ENCODE results near the gene PPIP5K2. TPM values are rescaled to one million over a fixed set of nuclear protein-coding genes. Genes with fewer than 3 reads are reported as not detected.

Gene PPIP5K2
- total and polyA plus RNA-seq, 9 donors = 23.8 to 45.3 (median 37.5) TPM

DNA sequence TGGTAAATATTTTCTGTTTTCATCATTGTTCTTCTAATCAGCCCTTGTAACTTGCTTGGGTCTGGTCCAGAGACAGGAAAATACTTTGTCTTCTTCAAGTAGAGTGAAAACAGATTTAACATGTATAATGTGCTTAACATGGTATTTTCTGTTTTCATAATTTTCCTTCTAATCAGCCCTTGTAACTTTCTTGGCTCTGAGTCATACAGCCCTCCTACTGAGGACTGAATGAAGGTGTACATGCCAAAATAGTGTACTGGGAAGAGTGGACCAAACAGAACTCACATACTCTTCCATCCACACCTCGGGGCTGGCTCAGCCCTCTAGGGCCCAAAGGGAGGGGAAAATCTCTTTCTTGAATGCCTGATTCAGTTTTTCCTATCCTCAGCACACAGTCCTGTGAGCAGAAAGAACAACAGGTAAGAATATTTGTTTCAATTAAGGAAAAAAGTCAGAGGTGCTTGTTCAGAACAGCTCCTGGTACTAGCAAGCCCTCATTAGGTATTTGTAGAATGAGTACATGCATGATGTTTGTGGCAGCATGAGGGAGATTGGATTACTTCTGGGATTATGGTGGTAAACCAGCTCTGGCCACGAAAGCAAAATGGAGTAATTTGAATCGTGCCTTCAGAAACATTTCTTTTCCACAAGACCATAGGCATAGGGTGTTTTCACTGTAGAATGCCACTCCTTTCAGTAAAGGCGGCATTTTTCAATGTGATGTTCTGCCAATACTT lies 114.3 kb downstream of the PPIP5K2 start:
- no peak overlapping the region for H3K27ac ChIP-seq (ENCODE audit: low read length)
- H3K4me3 ChIP-seq (ENCODE audit: low read length) = no peak overlapping the region
- H3K4me1 ChIP-seq (ENCODE audit: control insufficient read depth, insufficient read depth, low read length) = peaks cover 4% of the 10 kb centered on the region
- no peaks in the 10 kb centered on the region for H3K27me3 ChIP-seq (ENCODE audit: control insufficient read depth, insufficient read depth, low read length)
- H3K36me3 ChIP-seq (ENCODE audit: control insufficient read depth, insufficient read depth, low read length) = no peaks in the 10 kb centered on the region
- no peaks in the 10 kb centered on the region for H3K9me3 ChIP-seq (replicated peaks; ENCODE audit: control insufficient read depth, low read depth, low read length)
- WGBS (ENCODE audit: insufficient coverage) = no CpG with 5 or more reads among the region's 4 CpGs
- DNase-seq = peak; percentile 10

DNA sequence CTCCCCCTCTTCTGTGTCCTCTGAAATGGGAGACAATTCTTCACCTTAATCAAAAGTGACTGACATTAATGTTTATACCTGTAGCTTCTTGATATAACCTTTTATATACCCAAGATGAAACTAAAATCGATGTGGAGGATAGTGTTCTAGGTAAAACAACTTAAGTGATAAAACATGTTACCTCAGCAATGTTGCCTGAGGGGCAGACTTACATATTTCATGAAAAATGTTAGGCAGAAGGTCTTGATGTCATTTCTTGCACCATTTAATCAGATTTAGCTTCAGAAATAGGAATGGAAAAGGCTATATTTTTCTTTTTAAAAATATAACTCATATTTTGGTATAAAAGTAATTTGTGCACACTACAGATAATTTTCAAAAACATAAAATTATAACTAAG lies 115.8 kb downstream of the PPIP5K2 start:
- Histone ChIP-seq H3K27me3 (ENCODE audit: control insufficient read depth, insufficient read depth, low read length) (no peaks in the 10 kb centered on the region), H3K36me3 (ENCODE audit: control insufficient read depth, insufficient read depth, low read length) (no peaks in the 10 kb centered on the region), H3K27ac (ENCODE audit: low read length) (no peak overlapping the region), H3K9me3 (replicated peaks; ENCODE audit: control insufficient read depth, low read depth, low read length) (no peaks in the 10 kb centered on the region), H3K4me1 (ENCODE audit: control insufficient read depth, insufficient read depth, low read length) (peaks cover 4% of the 10 kb centered on the region), H3K4me3 (ENCODE audit: low read length) (no peak overlapping the region)
- WGBS (ENCODE audit: insufficient coverage) = no CpG with 5 or more reads among the region's 1 CpG
- DNase-seq = no peak

DNA sequence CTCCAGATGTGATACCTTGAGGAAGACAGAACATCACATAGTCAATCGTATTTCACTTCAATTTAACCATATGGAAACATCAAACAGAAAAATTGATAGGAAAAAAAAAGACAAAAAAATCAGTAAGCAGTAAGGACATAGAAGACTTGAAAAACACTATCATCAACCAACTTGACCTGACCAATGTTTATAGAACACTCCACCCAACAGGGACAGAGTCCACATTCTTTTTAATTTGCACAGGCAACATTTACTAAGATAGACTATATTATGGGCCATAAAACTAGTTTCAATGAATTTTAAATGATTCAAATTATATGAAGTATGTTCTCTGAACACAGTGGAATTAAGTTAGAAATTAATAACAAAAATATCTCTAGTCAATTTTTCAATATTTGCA lies 117.7 kb downstream of the PPIP5K2 start:
- DNase-seq = no peak
- H3K4me1 ChIP-seq (ENCODE audit: control insufficient read depth, insufficient read depth, low read length) = peaks cover 4% of the 10 kb centered on the region
- no peak overlapping the region for H3K27ac ChIP-seq (ENCODE audit: low read length)
- H3K27me3 ChIP-seq (ENCODE audit: control insufficient read depth, insufficient read depth, low read length) = no peaks in the 10 kb centered on the region
- H3K36me3 ChIP-seq (ENCODE audit: control insufficient read depth, insufficient read depth, low read length) = no peaks in the 10 kb centered on the region
- no peaks in the 10 kb centered on the region for H3K9me3 ChIP-seq (replicated peaks; ENCODE audit: control insufficient read depth, low read depth, low read length)
- WGBS (ENCODE audit: insufficient coverage) = no CpG with 5 or more reads among the region's 1 CpG
- no peak overlapping the region for H3K4me3 ChIP-seq (ENCODE audit: low read length)

DNA sequence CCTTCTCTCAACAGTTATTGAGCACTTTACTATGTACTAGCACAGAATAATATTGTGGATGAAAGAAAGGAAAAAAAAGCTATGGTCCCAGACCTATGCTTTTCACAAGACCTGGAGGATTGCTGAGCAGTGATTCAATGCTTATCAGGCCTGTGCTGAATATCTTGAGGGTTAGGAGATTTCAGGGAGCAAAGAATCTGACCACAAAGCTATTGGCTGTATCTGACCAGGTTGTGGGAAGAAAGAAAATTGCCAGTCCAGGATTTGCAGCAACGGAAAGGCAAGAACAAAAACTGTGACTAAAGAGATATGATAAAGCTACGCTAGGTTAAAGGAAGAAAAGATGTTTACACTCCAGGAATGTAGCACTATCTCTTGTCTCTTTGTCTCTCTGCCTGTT lies 123.6 kb downstream of the PPIP5K2 start:
- WGBS (ENCODE audit: insufficient coverage) = no CpG with 5 or more reads among the region's 2 CpGs
- Histone ChIP-seq H3K36me3 (ENCODE audit: control insufficient read depth, insufficient read depth, low read length) (no peaks in the 10 kb centered on the region), H3K4me3 (ENCODE audit: low read length) (no peak overlapping the region), H3K27me3 (ENCODE audit: control insufficient read depth, insufficient read depth, low read length) (no peaks in the 10 kb centered on the region), H3K4me1 (ENCODE audit: control insufficient read depth, insufficient read depth, low read length) (no peaks in the 10 kb centered on the region), H3K9me3 (replicated peaks; ENCODE audit: control insufficient read depth, low read depth, low read length) (no peaks in the 10 kb centered on the region), H3K27ac (ENCODE audit: low read length) (no peak overlapping the region)
- DNase-seq = no peak

DNA sequence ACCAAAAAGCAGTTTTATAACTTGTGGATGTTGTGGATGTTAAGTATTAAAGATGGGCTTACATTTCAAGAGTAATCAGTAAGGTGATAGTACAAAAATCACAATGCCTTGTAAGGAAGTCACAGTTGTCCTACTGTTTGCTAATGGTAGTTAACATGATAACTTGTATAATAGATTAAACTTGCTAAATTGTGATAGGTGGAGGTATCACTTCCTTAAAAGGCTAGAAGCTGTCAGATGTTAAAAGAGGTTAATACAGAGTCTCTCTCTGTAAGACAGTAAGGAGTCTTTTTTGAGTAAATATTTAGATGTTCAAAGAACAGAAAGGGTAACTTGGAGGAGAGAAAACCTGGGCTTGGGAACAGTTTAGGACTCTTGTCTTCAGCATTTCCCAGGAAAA lies 124.3 kb downstream of the PPIP5K2 start:
- H3K4me1 ChIP-seq (ENCODE audit: control insufficient read depth, insufficient read depth, low read length) = no peaks in the 10 kb centered on the region
- no peaks in the 10 kb centered on the region for H3K27me3 ChIP-seq (ENCODE audit: control insufficient read depth, insufficient read depth, low read length)
- H3K36me3 ChIP-seq (ENCODE audit: control insufficient read depth, insufficient read depth, low read length) = no peaks in the 10 kb centered on the region
- no peak for DNase-seq
- no peak overlapping the region for H3K4me3 ChIP-seq (ENCODE audit: low read length)
- H3K27ac ChIP-seq (ENCODE audit: low read length) = no peak overlapping the region
- no peaks in the 10 kb centered on the region for H3K9me3 ChIP-seq (replicated peaks; ENCODE audit: control insufficient read depth, low read depth, low read length)

DNA sequence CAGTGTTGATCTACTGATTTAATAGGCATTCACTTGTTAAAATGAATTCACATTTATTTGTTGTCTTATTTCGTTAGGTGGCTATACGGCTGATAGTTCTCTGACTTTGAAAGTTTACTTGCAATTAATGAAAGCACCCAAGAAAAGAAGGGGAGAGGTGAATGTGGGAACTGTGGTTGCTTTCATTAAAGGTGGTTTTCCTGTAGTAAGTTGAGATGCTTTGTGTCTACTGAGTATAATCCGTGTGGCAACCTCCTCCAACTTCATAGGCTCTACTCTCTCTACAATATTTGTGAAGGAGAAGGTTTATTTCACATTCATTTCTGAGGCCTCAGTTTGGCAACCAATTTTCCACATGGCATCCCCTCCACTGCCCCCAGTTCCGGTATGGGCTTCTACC lies 125.7 kb downstream of the PPIP5K2 start:
- no peak for DNase-seq

DNA sequence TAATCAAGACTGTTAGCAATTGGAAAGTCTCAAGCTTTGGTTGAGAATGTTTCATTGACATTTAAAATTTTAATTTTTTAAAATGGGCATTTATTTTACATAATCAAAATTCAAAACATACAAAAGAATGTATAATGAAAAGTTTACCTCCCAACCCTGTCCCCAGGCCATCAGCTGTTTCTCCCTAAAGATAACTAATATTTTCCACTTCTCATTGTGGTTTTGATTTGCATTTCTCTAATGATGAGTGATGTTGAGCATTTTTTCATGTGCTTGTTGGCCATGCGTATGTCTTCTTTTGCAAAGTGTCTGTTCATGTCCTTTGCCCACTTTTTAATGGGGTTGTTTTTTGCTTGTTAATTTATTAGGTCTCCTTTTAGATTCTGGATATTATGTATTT lies 127.0 kb downstream of the PPIP5K2 start:
- Histone ChIP-seq H3K27me3 (ENCODE audit: control insufficient read depth, insufficient read depth, low read length) (no peaks in the 10 kb centered on the region), H3K4me3 (ENCODE audit: low read length) (no peak overlapping the region), H3K9me3 (replicated peaks; ENCODE audit: control insufficient read depth, low read depth, low read length) (no peaks in the 10 kb centered on the region), H3K4me1 (ENCODE audit: control insufficient read depth, insufficient read depth, low read length) (no peaks in the 10 kb centered on the region), H3K36me3 (ENCODE audit: control insufficient read depth, insufficient read depth, low read length) (no peaks in the 10 kb centered on the region), H3K27ac (ENCODE audit: low read length) (no peak overlapping the region)
- 100% methylated on average over 1 of the region's 1 CpG for WGBS (ENCODE audit: insufficient coverage)
- no peak for DNase-seq

More for the DNA sequence above, 125.7 kb downstream of the PPIP5K2 start:
- Histone ChIP-seq H3K4me1 (ENCODE audit: control insufficient read depth, insufficient read depth, low read length) (no peaks in the 10 kb centered on the region), H3K4me3 (ENCODE audit: low read length) (no peak overlapping the region), H3K36me3 (ENCODE audit: control insufficient read depth, insufficient read depth, low read length) (no peaks in the 10 kb centered on the region), H3K9me3 (replicated peaks; ENCODE audit: control insufficient read depth, low read depth, low read length) (no peaks in the 10 kb centered on the region), H3K27ac (ENCODE audit: low read length) (no peak overlapping the region), H3K27me3 (ENCODE audit: control insufficient read depth, insufficient read depth, low read length) (no peaks in the 10 kb centered on the region)
- WGBS (ENCODE audit: insufficient coverage) = no CpG with 5 or more reads among the region's 4 CpGs

DNA sequence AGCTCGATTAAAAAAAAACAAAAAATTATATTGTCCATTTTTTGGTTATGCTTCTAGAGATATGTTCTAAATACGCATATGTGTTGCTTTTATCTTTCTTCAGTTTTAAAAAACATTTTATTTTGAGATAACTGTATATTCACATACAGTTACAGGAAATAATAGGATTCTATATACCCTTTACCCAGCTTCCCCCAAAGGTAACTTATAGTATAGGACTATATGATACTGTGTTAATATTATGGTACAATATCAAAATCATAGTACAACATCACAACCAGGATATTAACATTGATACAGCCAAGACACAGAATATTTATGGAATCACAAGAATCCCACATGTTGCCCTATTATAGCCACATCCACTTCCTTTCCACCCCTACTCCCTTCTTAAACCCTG lies 129.0 kb downstream of the PPIP5K2 start:
- Histone ChIP-seq H3K9me3 (replicated peaks; ENCODE audit: control insufficient read depth, low read depth, low read length) (no peaks in the 10 kb centered on the region), H3K36me3 (ENCODE audit: control insufficient read depth, insufficient read depth, low read length) (no peaks in the 10 kb centered on the region), H3K4me3 (ENCODE audit: low read length) (no peak overlapping the region), H3K27ac (ENCODE audit: low read length) (no peak overlapping the region), H3K27me3 (ENCODE audit: control insufficient read depth, insufficient read depth, low read length) (no peaks in the 10 kb centered on the region), H3K4me1 (ENCODE audit: control insufficient read depth, insufficient read depth, low read length) (no peaks in the 10 kb centered on the region)
- DNase-seq = no peak
- WGBS (ENCODE audit: insufficient coverage) = no CpG with 5 or more reads among the region's 2 CpGs

DNA sequence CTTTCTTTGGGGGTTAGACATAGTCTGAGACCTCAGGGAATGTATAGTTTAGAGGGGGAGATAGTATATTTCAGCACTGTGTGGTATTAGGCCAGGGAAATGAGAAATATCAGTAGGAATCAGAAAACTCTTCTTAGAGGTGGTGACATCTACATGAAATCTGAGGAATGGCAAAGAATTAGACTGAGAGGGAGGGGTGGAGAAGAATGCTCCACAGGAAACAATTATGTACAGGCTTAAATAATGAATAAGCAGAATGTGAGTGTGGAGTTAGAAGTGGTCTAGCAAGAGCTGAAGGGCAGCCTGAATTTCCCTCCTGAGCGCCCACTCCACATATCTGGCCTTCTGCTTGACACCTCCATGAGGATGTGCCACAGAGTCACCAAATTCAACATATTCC lies 134.8 kb downstream of the PPIP5K2 start:
- no peak overlapping the region for H3K27ac ChIP-seq (ENCODE audit: low read length)
- no peak for DNase-seq
- WGBS (ENCODE audit: insufficient coverage) = no CpG with 5 or more reads among the region's 1 CpG

DNA sequence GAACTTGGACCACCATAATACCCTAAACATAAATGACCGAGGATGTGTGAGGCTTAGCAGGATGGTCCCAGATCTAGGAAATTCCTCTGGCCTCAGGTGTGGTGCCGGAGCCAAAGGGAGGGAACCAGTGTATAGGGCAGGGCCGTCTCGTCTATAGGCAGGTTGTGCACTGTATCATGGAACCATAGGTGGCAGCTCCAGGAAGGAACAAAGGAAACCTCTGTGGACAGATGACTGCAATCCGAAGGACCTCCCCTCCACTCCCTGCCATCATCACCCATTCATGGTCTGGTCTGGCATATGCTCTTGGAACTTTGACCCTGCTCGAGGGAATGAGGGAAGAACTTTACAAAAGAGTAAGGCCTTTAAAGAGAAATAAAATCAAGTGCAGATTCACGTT lies 135.6 kb downstream of the PPIP5K2 start:
- no peaks in the 10 kb centered on the region for H3K36me3 ChIP-seq (ENCODE audit: control insufficient read depth, insufficient read depth, low read length)
- no peak for DNase-seq
- H3K4me3 ChIP-seq (ENCODE audit: low read length) = no peak overlapping the region
- H3K27me3 ChIP-seq (ENCODE audit: control insufficient read depth, insufficient read depth, low read length) = no peaks in the 10 kb centered on the region
- H3K27ac ChIP-seq (ENCODE audit: low read length) = no peak overlapping the region
- WGBS (ENCODE audit: insufficient coverage) = 92% methylated on average over 2 of the region's 7 CpGs
- peaks cover 4% of the 10 kb centered on the region for H3K4me1 ChIP-seq (ENCODE audit: control insufficient read depth, insufficient read depth, low read length)
- H3K9me3 ChIP-seq (replicated peaks; ENCODE audit: control insufficient read depth, low read depth, low read length) = no peaks in the 10 kb centered on the region

More for the DNA sequence above, 134.8 kb downstream of the PPIP5K2 start:
- peaks cover 2% of the 10 kb centered on the region for H3K4me1 ChIP-seq (ENCODE audit: control insufficient read depth, insufficient read depth, low read length)
- H3K4me3 ChIP-seq (ENCODE audit: low read length) = no peak overlapping the region
- H3K27me3 ChIP-seq (ENCODE audit: control insufficient read depth, insufficient read depth, low read length) = no peaks in the 10 kb centered on the region
- no peaks in the 10 kb centered on the region for H3K36me3 ChIP-seq (ENCODE audit: control insufficient read depth, insufficient read depth, low read length)
- H3K9me3 ChIP-seq (replicated peaks; ENCODE audit: control insufficient read depth, low read depth, low read length) = no peaks in the 10 kb centered on the region

DNA sequence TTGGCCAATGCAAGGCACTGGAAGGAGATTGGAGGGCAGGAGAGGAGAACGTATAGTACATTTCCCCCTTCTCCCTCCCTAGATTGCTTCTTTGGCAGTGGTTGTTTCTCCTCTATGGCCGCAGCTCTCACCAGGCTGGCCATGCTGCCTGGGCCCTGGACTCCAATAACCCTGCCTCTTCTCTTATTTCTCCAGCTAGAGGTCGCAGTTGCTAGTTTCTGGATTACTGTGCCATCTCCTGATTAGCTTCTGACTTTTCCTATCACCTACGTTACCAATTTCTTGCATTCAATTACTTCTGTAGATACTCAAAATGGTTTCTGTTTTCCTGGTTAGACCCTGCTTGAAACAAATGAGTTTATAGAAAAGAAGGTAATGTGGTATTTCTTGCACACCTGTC lies 136.1 kb downstream of the PPIP5K2 start:
- Histone ChIP-seq H3K27me3 (ENCODE audit: control insufficient read depth, insufficient read depth, low read length) (no peaks in the 10 kb centered on the region), H3K27ac (ENCODE audit: low read length) (no peak overlapping the region)
- WGBS (ENCODE audit: insufficient coverage) = 56% methylated on average over 3 of the region's 4 CpGs

More for the DNA sequence above, 136.1 kb downstream of the PPIP5K2 start:
- Histone ChIP-seq H3K9me3 (replicated peaks; ENCODE audit: control insufficient read depth, low read depth, low read length) (no peaks in the 10 kb centered on the region), H3K36me3 (ENCODE audit: control insufficient read depth, insufficient read depth, low read length) (no peaks in the 10 kb centered on the region), H3K4me1 (ENCODE audit: control insufficient read depth, insufficient read depth, low read length) (peaks cover 5% of the 10 kb centered on the region), H3K4me3 (ENCODE audit: low read length) (no peak overlapping the region)
- no peak for DNase-seq

Measured in muscle of leg (tissue), 11 donors.